CD4-positive, CD25-positive, alpha-beta regulatory T cell (primary cell): Measurements from ENCODE around the gene MSMO1. TPM values are rescaled to one million over a fixed set of nuclear protein-coding genes. Genes with fewer than 3 reads are reported as not detected.
A peak's percentile ranks its signal among the peaks of the same experiment; 100 is the strongest.

Experiments used
- ATAC-seq, 2 donors: fragments of 150-1000 bp; cut with Tn5 transposase; one replicate each; pipeline ENCODE4 v1.10.0; 2021; ENCODE audit warnings: low read depth in 2 of 2, moderate number of reproducible peaks in 2 of 2, moderate library complexity in 1 of 2
- DNase-seq, 3 donors: peaks; one replicate each; pipeline versions ENCODE4 v3.0.0 to v3.0.0-alpha.2; 2012 to 2022; ENCODE audit warnings: mixed read lengths in 1 of 3
- H3K27ac ChIP-seq: one replicate; pipeline ENCODE4 v1.7.0; 2013; ENCODE audit warnings: mild to moderate bottlenecking, low read length; ENCODE audit not compliant: insufficient read depth, poor library complexity, severe bottlenecking
- H3K27me3 ChIP-seq: one replicate; pipeline ENCODE4 v1.7.0; 2013; ENCODE audit warnings: low read length; ENCODE audit not compliant: control insufficient read depth, insufficient read depth
- H3K36me3 ChIP-seq: one replicate; pipeline ENCODE4 v1.7.0; 2013; ENCODE audit warnings: mild to moderate bottlenecking, low read length, moderate library complexity; ENCODE audit not compliant: control insufficient read depth, insufficient read depth
- H3K4me1 ChIP-seq: 2 replicates; pipeline ENCODE4 v1.7.0; 2013; ENCODE audit warnings: mild to moderate bottlenecking, low read length; ENCODE audit not compliant: insufficient read depth, control insufficient read depth, poor library complexity, severe bottlenecking
- H3K4me3 ChIP-seq: one replicate; pipeline ENCODE4 v1.7.0; 2013; ENCODE audit warnings: low read depth, mild to moderate bottlenecking, low read length, moderate library complexity
- H3K9me3 ChIP-seq, 2 experiments: 1 replicate in 1 of 2; 2 replicates in 1 of 2; pipeline ENCODE4 v1.7.0; 2013; ENCODE audit warnings: low read length in 2 of 2, mild to moderate bottlenecking in 1 of 2, moderate library complexity in 1 of 2; ENCODE audit not compliant: control insufficient read depth in 2 of 2
- H3K27ac Mint-ChIP-seq, 3 donors: one replicate each; pipeline ENCODE4 v1.8.0; 2020 to 2022; ENCODE audit warnings: mild to moderate bottlenecking in 3 of 3, mixed read lengths in 3 of 3, moderate library complexity in 2 of 3
- H3K27me3 Mint-ChIP-seq: one replicate; pipeline ENCODE4 v1.8.0; 2022; ENCODE audit warnings: mild to moderate bottlenecking, mixed read lengths
- H3K36me3 Mint-ChIP-seq: one replicate; pipeline ENCODE4 v1.8.0; 2020; ENCODE audit warnings: mixed read lengths
- H3K4me1 Mint-ChIP-seq, 4 donors: one replicate each; pipeline ENCODE4 v1.8.0; 2020 to 2022; ENCODE audit warnings: mixed read lengths in 4 of 4, mild to moderate bottlenecking in 1 of 4
- H3K4me3 Mint-ChIP-seq, 4 donors: one replicate each; pipeline ENCODE4 v1.8.0; 2020 to 2022; ENCODE audit warnings: mild to moderate bottlenecking in 4 of 4, mixed read lengths in 4 of 4, moderate library complexity in 3 of 4
- H3K9me3 Mint-ChIP-seq, 7 donors: one replicate each; pipeline ENCODE4 v1.8.0; 2020 to 2022; ENCODE audit warnings: mixed read lengths in 7 of 7, mild to moderate bottlenecking in 3 of 7, moderate library complexity in 2 of 7
- polyA plus RNA-seq, 4 donors: library from polyadenylated mRNA; unstranded; fragments of 300-500 nt; fragmentation: Illumina TruSeq; gene quantifications; one replicate each; pipeline ENCODE4 v1.2.3, GENCODE V29; 2021
- total RNA-seq: library from RNA; stranded (reverse); gene quantifications from one replicate; pipeline ENCODE4 v1.2.3, GENCODE V29; 2022

Gene MSMO1
- total and polyA plus RNA-seq, 5 donors from 2014 or later, result 14.9 to 37.5 (median 25.4) TPM

DNA sequence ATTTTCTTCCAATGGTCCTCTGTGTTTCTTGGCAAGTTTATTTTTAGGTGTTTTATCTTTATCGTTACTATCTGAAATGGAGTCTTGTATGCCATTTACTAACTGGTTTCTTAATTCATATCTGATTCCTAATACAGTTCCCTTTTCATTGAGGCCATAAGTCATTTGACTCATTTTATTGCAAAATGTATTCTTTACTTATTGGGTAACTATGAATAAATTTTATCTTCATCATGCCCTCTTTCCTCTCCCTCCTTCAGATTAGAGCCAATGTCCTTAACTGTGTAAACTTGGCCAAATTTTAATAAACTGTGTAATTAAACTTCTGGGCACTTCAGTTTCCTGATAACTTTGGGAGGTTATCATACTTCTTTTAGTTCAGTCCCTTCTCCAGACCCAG lies 19.3 kb upstream of the MSMO1 start:
- no peak overlapping the region for H3K4me3 Mint-ChIP-seq
- no peak for DNase-seq
- Histone ChIP-seq H3K9me3 (no peaks in the 10 kb centered on the region), H3K27me3 (no peaks in the 10 kb centered on the region), H3K27ac (no peak overlapping the region), H3K4me1 (no peaks in the 10 kb centered on the region), H3K36me3 (peaks cover 36% of the 10 kb centered on the region), H3K4me3 (no peak overlapping the region)
- no peak overlapping the region for H3K27ac Mint-ChIP-seq
- H3K4me1 Mint-ChIP-seq, result peaks cover 7 to 19% (median 16%) of the 10 kb centered on the region in 4 donors
- H3K27me3 Mint-ChIP-seq, result no peaks in the 10 kb centered on the region
- no peak for ATAC-seq
- H3K9me3 Mint-ChIP-seq, result no peaks in the 10 kb centered on the region
- H3K36me3 Mint-ChIP-seq, result peaks cover 50% of the 10 kb centered on the region

GRCh38 chr4:165308606-165309005 lies 18.9 kb upstream of the MSMO1 start:
- Histone ChIP-seq H3K9me3 (no peaks in the 10 kb centered on the region), H3K4me3 (no peak overlapping the region), H3K27me3 (no peaks in the 10 kb centered on the region), H3K36me3 (peaks cover 35% of the 10 kb centered on the region), H3K4me1 (no peaks in the 10 kb centered on the region), H3K27ac (no peak overlapping the region)
- no peak for DNase-seq
- no peak overlapping the region for H3K4me3 Mint-ChIP-seq
- no peak overlapping the region for H3K27ac Mint-ChIP-seq
- no peaks in the 10 kb centered on the region for H3K9me3 Mint-ChIP-seq
- H3K36me3 Mint-ChIP-seq, result peaks cover 50% of the 10 kb centered on the region
- no peak for ATAC-seq
- H3K27me3 Mint-ChIP-seq, result no peaks in the 10 kb centered on the region
- H3K4me1 Mint-ChIP-seq, result peaks cover 7 to 19% (median 16%) of the 10 kb centered on the region in 4 donors

DNA sequence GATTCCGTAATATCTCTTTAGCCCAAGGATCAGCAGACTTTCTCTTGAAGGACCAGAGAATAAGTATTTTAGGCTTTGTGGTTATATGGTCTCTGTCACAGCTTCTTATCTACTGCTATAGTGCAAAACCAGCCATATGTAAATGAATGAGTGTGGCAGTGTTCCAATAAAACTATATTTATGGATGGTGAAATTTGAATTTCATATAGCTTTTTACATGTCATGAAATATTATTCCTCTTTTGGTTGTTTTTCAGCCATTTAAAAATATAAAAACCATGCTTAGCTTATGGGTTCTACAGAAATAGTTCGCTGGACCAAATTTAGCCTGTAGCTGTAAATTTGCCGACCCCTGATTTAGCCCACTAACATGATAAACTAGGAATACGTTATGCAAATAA lies 18.0 kb upstream of the MSMO1 start:
- H3K4me3 Mint-ChIP-seq, result peak overlapping the region in 1 of 4 donors; percentile 52
- H3K36me3 Mint-ChIP-seq, result peaks cover 51% of the 10 kb centered on the region
- Histone ChIP-seq H3K9me3 (no peaks in the 10 kb centered on the region), H3K27ac (no peak overlapping the region), H3K36me3 (peaks cover 40% of the 10 kb centered on the region), H3K27me3 (no peaks in the 10 kb centered on the region), H3K4me1 (no peaks in the 10 kb centered on the region), H3K4me3 (no peak overlapping the region)
- ATAC-seq, result no peak
- no peak for DNase-seq
- no peaks in the 10 kb centered on the region for H3K27me3 Mint-ChIP-seq
- H3K27ac Mint-ChIP-seq, result no peak overlapping the region
- no peaks in the 10 kb centered on the region for H3K9me3 Mint-ChIP-seq
- H3K4me1 Mint-ChIP-seq, result peaks cover 0 to 15% (median 13%) of the 10 kb centered on the region in 4 donors

GRCh38 chr4:165312506-165312905 lies 15.0 kb upstream of the MSMO1 start:
- Histone ChIP-seq H3K27ac (no peak overlapping the region), H3K4me1 (no peaks in the 10 kb centered on the region), H3K36me3 (peaks cover 40% of the 10 kb centered on the region), H3K9me3 (no peaks in the 10 kb centered on the region), H3K4me3 (no peak overlapping the region), H3K27me3 (no peaks in the 10 kb centered on the region)
- ATAC-seq (no peak), DNase-seq (no peak)
- no peaks in the 10 kb centered on the region for H3K9me3 Mint-ChIP-seq
- H3K4me1 Mint-ChIP-seq, result peaks cover 0 to 14% (median 7%) of the 10 kb centered on the region in 4 donors
- H3K27me3 Mint-ChIP-seq, result no peaks in the 10 kb centered on the region
- no peak overlapping the region for H3K27ac Mint-ChIP-seq
- H3K4me3 Mint-ChIP-seq, result no peak overlapping the region
- peaks cover 42% of the 10 kb centered on the region for H3K36me3 Mint-ChIP-seq

DNA sequence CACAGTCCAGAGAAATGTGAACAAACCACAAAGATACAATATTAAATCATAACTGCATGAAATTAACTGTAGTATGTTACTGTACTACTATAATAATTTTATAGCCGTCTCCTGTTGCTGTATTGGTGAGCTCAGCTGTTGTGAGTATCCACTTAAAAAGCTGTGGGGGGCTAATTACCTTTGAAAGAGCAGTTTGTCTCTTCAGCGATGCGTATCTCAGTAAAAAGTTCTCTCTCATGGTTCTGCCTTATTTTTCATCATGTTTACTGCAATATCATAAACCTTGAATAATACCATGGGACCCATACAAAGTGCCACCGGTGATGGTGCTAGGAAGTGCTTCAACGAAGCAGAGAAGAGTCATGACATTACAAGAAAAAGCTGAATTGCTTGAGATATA lies 8.4 kb upstream of the MSMO1 start:
- no peaks in the 10 kb centered on the region for H3K9me3 ChIP-seq
- Mint-ChIP-seq H3K27ac (no peak overlapping the region), H3K4me3 (no peak overlapping the region), H3K36me3 (peaks cover 25% of the 10 kb centered on the region), H3K4me1 (peaks cover 0 to 10% (median 3%) of the 10 kb centered on the region in 4 donors), H3K27me3 (no peaks in the 10 kb centered on the region), H3K9me3 (peaks cover 0 to 2% (median 0%) of the 10 kb centered on the region in 7 donors)
- no peak overlapping the region for H3K4me3 ChIP-seq
- DNase-seq (no peak), ATAC-seq (no peak)
- H3K27ac ChIP-seq, result no peak overlapping the region
- H3K36me3 ChIP-seq, result peaks cover 19% of the 10 kb centered on the region
- H3K4me1 ChIP-seq, result no peaks in the 10 kb centered on the region
- no peaks in the 10 kb centered on the region for H3K27me3 ChIP-seq

GRCh38 chr4:165319509-165319908 lies 8.0 kb upstream of the MSMO1 start:
- Histone ChIP-seq H3K9me3 (no peaks in the 10 kb centered on the region), H3K27me3 (no peaks in the 10 kb centered on the region), H3K36me3 (peaks cover 14% of the 10 kb centered on the region), H3K4me1 (no peaks in the 10 kb centered on the region), H3K27ac (no peak overlapping the region), H3K4me3 (no peak overlapping the region)
- Mint-ChIP-seq H3K9me3 (peaks cover 0 to 2% (median 0%) of the 10 kb centered on the region in 7 donors), H3K4me1 (peaks cover 0 to 10% (median 3%) of the 10 kb centered on the region in 4 donors), H3K27me3 (no peaks in the 10 kb centered on the region), H3K4me3 (no peak overlapping the region), H3K36me3 (peaks cover 21% of the 10 kb centered on the region), H3K27ac (no peak overlapping the region)
- DNase-seq (no peak), ATAC-seq (no peak)

GRCh38 chr4:165324236-165324917 lies 3.1 kb upstream of the MSMO1 start:
- H3K4me3 ChIP-seq, result no peak overlapping the region
- no peak for ATAC-seq
- peaks cover under 1% of the 10 kb centered on the region for H3K36me3 ChIP-seq
- DNase-seq, result no peak
- peaks cover 25% of the 10 kb centered on the region for H3K4me1 ChIP-seq
- H3K4me1 Mint-ChIP-seq, result peaks cover 3 to 10% (median 6%) of the 10 kb centered on the region in 4 donors
- no peak overlapping the region for H3K4me3 Mint-ChIP-seq
- H3K27me3 Mint-ChIP-seq, result no peaks in the 10 kb centered on the region
- peaks cover 0 to 2% (median 0%) of the 10 kb centered on the region in 7 donors for H3K9me3 Mint-ChIP-seq
- H3K27ac ChIP-seq, result no peak overlapping the region
- H3K27me3 ChIP-seq, result no peaks in the 10 kb centered on the region
- peaks cover 14% of the 10 kb centered on the region for H3K36me3 Mint-ChIP-seq
- H3K27ac Mint-ChIP-seq, result no peak overlapping the region
- no peaks in the 10 kb centered on the region for H3K9me3 ChIP-seq

DNA sequence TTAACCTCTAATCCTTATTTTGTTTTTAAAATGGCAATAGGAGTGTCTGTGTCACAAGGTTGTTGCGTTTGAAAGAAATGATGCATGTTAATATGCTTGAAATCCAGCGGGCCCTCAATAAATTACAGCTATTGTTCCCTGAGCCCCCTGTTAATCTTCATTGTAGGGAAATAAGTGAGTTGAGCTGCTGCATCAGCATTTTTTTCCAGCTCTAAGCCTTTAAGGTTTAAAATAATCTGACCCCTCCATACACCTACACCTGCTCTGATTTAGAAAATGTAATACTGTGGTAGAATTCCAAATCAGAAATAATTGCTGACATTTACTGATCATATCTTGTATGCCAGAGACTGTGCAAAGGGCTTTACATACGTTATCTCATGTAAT lies 2.6 kb upstream of the MSMO1 start:
- Histone ChIP-seq H3K36me3 (no peaks in the 10 kb centered on the region), H3K27me3 (no peaks in the 10 kb centered on the region), H3K4me1 (peaks cover 30% of the 10 kb centered on the region), H3K4me3 (no peak overlapping the region), H3K9me3 (no peaks in the 10 kb centered on the region), H3K27ac (no peak overlapping the region)
- DNase-seq (no peak), ATAC-seq (no peak)
- Mint-ChIP-seq H3K9me3 (peaks cover 0 to 2% (median 0%) of the 10 kb centered on the region in 7 donors), H3K36me3 (peaks cover 12% of the 10 kb centered on the region), H3K27me3 (no peaks in the 10 kb centered on the region), H3K27ac (no peak overlapping the region), H3K4me3 (peak overlapping the region in 2 of 4 donors; percentile 8 to 67), H3K4me1 (peaks cover 5 to 10% (median 7%) of the 10 kb centered on the region in 4 donors)
